Stimulated activated CD4-positive, alpha-beta T cell treated with anti-CD3 and anti-CD28 coated beads, Interleukin-15, amount 100 ng/mL, for 1 hour (primary cell): ENCODE results near the gene TNPO2.
A peak's percentile ranks its signal among the peaks of the same experiment; 100 is the strongest.
"Not testable (repeated sequence)": the region's sequence is repeated elsewhere in the genome, so short reads cannot be mapped to it uniquely, and the experiment has no call there.

Source experiments
- DNase-seq, 2 donors: peaks; one replicate each; pipeline ENCODE4 v3.0.0-alpha.2; 2020; ENCODE audit warnings: low read depth in 1 of 2, low spot score in 1 of 2

The TNPO2 gene

GRCh38 chr19:12706332-12706718 lies 17.4 kb downstream of the TNPO2 start:
- no peak for DNase-seq

DNA sequence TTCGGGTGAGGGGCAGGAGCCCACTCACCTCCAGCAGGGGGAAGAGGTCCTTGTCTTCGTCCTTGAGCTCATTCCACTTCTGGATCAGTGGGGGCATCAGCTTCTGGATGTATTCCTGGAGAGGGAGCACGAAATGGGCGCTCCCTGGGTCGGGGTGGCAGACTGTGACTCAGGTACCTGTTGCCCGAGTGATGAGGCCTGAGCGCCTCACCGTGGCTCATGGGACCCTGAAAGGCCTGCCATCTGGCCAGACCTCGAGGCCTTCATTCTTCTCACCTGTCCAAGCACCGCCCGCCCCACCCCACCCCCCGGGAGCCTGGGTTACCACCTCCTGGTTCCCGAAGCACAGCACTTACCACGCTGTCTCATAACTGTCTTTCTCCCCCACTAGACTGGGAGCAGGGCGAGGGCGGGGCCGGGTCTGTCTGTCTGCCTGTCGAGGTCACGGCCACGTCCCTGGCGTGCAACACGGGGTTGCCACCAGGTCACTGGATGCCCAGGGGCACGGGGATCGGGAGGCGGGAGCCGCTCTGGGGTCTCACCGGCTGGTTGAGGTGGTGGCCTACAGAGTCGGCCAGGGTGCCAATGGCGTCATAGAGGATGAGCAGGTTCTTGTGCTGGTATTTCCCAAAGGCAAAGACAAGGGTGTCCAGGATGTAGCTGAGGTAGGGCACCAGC lies 17.9 kb downstream of the TNPO2 start:
- no peak for DNase-seq

- no peak for DNase-seq
These were observed 18.6 kb downstream of the TNPO2 start for GRCh38 chr19:12705169-12705568.

GRCh38 chr19:12703046-12703445 lies 20.7 kb downstream of the TNPO2 start:
- no peak for DNase-seq

DNA sequence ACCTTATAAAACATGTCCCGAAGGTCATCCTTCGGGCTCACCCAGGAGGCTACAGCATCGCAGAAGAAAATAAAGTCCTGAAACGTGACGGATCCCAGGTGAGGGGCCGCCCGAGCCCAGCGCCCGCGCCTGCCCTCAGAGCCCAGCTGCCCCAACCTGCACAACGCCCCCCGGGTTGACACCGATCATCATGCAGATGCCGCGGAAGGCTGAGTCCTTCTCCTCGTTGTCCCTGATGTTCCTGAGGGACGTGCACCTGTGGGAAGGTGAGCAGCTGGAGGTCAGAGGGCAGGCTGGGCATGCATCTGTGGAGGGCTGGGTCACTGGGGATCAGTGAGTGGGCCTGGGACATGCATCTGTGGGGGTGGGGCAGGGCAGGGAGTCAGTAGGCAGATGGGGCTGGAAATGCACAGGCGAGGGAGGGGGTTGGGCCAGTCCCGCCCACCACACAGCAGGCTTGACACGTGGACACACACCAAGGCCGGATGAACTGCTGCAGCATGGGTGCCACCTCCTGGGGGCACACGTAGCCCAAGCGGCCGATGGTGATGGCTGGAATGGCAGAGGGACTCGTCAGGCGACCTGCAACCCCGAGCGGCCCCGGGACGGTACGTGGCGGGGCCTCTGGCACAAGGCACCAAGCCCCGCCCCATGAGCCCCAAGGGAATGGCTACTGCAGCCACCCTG lies 22.0 kb downstream of the TNPO2 start:
- no peak for DNase-seq

GRCh38 chr19:12698138-12698537 lies 25.6 kb downstream of the TNPO2 start:
- DNase-seq: no peak

DNA sequence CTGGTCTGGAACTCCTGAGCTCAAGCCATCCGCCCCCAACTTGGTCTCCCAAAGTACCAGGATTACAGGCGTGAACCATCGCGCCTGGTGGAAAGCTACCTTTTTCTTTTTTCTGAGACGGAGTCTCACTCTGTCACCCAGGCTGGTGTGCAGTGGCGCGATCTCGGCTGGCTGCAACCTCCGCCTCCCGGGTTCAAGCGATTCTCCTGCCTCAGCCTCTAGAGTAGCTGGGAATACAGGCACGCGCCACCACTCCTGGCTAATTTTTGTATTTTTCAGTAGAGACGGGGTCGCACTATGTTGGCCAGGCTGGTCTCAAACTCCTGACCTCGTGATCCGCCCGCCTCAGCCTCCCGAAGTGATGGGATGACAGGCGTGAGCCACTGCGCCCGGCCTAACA lies 26.3 kb downstream of the TNPO2 start:
- not testable (repeated sequence) for DNase-seq

- peak; percentile 89 to 99 for DNase-seq
These were observed 27.1 kb downstream of the TNPO2 start, which contains the start of gene FBXW9 for GRCh38 chr19:12696366-12697335. Gene FBXW9 (minus strand): TSS chr19:12696631. CDS start chr19:12696581, 50 bp downstream.

- peak in 1 of 2 donors; percentile 21 for DNase-seq
These were observed 27.8 kb downstream of the TNPO2 start for GRCh38 chr19:12695997-12696365.

GRCh38 chr19:12695514-12695913 lies 28.2 kb downstream of the TNPO2 start:
- no peak for DNase-seq

- DNase-seq: no peak
These were observed 28.6 kb downstream of the TNPO2 start for GRCh38 chr19:12695096-12695495.

GRCh38 chr19:12694641-12695040 lies 29.1 kb downstream of the TNPO2 start:
- no peak for DNase-seq

GRCh38 chr19:12692960-12693359 lies 30.8 kb downstream of the TNPO2 start:
- DNase-seq: no peak

DNA sequence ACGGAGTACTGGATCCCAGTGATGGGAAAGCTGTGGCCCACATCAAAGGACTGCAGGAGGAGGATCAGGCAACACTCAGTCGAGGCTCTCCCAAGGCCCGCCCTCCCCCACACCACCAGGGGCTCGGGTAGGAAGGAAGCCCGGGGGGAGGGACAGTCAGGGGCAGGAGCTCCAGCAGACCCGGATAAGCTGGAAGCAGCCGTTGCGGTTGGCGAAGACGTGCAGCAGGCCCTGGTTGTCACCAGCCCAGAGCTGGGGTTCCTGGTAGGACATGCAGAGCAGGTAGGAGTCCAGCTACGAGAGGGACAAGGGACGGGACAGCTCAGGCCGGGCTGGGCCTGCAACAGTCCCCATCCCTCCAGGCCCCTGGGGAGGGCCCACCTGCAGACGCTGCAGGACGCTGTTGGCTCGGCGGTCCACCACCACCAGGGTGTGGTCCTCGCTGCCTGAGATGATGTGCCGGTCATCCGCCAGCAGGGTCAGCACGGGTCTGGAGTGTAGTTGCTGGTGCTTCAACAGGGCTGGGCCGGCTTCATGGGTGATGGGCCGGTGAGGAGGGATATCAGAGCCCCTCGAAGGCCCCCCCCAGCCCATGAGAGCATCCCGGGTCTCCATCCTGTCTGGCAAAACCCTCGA lies 34.0 kb downstream of the TNPO2 start:
- DNase-seq: no peak

DNA sequence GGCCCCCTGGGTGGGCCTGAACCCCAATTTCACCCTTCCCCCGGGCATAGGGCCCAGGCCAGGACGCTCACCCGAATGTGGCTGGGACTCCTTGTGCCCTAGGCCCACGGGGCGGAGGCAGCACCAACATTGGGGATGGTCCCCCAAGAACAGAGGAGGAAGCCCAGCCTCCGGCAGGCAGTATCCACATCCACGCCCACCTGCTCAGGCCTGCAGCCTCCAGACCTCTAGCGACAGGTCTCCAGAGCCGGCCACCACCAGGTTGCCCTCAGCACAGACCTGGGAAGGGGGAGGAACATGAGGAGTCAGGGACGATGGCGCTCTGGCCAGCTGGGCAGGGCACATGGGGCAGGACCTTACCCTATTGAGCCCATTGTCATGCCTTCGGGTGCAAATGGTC lies 34.7 kb downstream of the TNPO2 start:
- no peak for DNase-seq

GRCh38 chr19:12687496-12688196 lies 36.1 kb downstream of the TNPO2 start, which contains the start of gene GNG14:
Gene GNG14 (plus strand): TSS chr19:12687998. CDS start chr19:12688049, 51 bp downstream.
- no peak for DNase-seq

- DNase-seq: no peak
These were observed 37.9 kb downstream of the TNPO2 start for GRCh38 chr19:12685831-12686230.

- DNase-seq: peak; percentile 74
These were observed 42.4 kb downstream of the TNPO2 start, which contains the start of gene DHPS for GRCh38 chr19:12681074-12681987. Gene DHPS (minus strand): TSS chr19:12681880. CDS start chr19:12681766, 114 bp downstream.

- no peak for DNase-seq
These were observed 43.7 kb downstream of the TNPO2 start for GRCh38 chr19:12680034-12680433.
